Measurements from ENCODE around the gene MARCHF4.
A peak's percentile ranks its signal among the peaks of the same experiment; 100 is the strongest.

The MARCHF4 gene
- 0 reads per million in 3 experiments for total RNA-seq

DNA sequence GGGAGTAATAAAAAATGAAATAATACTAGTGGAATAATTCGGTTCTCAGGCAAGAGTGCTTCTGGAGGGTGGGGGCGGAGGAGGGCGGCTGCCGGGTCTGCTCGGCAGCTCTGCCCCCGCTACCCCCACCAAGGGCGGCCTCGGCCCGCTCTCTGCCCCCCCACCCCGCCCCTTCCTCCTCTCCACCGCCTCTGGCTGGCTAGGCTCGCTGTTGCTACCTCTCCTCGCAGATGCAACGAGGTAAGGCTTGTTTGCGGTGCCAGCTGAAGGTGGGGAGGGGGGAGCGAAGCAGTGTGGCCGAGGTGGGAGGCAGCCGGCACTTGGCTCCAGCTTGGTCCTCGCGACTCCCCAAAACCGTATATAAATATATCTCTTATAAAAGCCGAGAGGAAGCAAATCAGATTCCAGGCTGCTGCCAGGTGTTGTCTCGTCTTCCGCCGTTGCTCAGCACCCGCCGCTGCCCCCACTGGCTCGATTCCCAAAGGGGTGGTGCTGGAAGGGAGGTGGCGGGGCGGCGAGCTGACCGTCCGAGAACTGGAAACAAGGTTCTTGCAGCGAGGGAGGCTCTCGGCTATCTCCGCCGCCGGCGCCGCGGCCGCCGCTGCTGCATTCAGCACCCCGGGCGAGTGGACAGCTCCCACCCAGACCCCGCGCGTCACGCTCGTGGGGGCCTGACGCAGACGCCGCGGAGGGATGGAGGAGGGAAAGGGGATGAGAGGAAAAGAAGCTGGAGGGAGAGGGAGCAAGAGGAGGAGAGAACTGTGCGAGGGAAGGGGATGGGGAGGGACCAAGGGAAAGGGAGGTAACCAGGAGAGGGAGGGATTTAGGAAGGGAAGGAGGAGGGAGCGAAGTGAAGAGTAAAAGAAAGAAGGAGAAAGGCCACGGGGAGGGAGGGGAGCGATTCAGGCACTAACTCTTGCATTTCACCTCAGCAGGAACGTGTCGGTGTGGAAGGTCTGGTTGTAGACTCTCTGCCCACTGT, at the start of gene MARCHF4:
Gene MARCHF4 (minus strand): TSS at position 763 of the 982 bp plus-strand sequence. CDS start 2,223 bp downstream, outside the sequence.
- DNase-seq, result peak; percentile 50

GRCh38 chr2:216420367-216421101, 48.3 kb upstream of the MARCHF4 start:
- DNase-seq, result no peak

- DNase-seq, result no peak
These were observed 46.7 kb upstream of the MARCHF4 start for GRCh38 chr2:216418981-216419380.

DNA sequence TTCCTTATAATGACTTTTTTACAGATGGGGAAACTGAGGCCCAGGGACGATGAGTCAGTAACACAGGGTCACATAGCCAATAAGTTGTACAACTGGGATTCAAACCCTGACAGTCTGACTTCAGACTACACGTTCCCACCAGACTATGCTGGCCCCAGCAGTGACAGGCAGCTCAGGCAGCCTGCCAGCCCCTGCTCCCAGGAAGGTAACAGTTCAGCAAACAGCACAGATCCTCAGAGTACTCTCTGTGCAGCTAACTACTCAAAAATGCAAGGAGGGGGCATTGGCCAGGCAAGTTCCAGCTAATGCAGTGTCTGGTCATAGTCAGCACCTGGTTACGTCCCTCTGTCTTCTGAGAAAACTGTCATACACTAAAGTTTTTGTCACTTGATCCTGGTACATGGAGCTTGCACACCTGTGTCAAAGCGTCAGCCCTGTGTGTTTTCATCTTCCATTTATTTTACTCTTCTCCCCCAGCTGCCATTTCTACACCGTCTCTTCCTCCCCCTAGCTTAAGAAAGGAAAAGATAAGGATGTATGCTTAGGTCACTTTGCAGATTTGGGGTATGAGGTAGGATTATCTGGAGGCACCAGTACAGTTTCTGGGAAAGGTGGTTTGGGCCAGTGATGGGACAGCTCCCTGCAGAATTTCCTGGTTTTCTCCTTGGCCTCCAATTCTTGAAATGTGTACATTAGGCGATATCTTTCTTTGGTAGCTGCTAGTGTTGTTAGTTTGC, 44.5 kb upstream of the MARCHF4 start:
- DNase-seq, result no peak

DNA sequence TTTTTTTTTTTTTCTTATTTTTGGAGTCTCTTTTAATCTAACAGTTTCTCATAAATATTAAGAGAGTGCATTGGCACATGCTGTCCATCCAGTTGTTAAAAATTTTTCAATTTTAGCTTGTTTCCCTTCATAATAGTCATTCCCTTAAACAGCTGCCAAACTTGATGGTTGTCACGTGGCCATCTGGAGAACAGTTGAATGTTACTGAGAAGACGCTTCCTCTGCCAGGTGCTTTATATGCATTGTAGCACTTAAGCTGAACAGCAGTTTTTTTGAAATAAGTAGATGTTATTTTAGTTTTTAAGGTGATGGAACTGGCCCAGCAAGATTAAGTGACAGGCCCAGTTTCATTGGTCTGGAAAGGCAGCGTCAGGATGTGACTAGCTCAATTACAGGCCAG, 43.3 kb upstream of the MARCHF4 start:
- no peak for DNase-seq

- no peak for DNase-seq
These were observed 42.6 kb upstream of the MARCHF4 start for GRCh38 chr2:216414772-216415319.

GRCh38 chr2:216413882-216414281, 41.6 kb upstream of the MARCHF4 start:
- DNase-seq, result no peak

GRCh38 chr2:216412022-216412999, 40.0 kb upstream of the MARCHF4 start, which contains the start of gene SMARCAL1:
Gene SMARCAL1, plus strand, starts transcription at chr2:216412484. Its CDS starts 2,221 bp downstream, at chr2:216414705.
- DNase-seq, result peak; percentile 96

DNA sequence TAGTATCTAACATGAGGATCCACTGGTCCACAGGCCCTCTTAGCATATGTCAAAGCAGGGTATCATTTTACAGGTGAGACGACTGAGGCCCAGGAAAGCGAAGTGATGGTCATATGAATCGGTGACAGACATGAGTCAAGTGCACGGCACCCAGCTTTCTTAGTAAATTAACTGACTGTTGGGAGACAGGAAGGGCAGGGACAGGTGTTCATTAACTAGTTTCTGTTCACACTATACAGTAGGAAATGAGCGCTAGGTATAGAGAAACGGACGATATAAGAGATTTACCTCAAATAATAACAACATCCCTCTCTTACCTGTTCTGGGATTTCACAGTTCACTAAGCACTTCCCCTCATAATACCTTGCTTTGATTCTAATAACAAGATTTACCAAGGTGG, 38.3 kb upstream of the MARCHF4 start:
- DNase-seq, result no peak

DNA sequence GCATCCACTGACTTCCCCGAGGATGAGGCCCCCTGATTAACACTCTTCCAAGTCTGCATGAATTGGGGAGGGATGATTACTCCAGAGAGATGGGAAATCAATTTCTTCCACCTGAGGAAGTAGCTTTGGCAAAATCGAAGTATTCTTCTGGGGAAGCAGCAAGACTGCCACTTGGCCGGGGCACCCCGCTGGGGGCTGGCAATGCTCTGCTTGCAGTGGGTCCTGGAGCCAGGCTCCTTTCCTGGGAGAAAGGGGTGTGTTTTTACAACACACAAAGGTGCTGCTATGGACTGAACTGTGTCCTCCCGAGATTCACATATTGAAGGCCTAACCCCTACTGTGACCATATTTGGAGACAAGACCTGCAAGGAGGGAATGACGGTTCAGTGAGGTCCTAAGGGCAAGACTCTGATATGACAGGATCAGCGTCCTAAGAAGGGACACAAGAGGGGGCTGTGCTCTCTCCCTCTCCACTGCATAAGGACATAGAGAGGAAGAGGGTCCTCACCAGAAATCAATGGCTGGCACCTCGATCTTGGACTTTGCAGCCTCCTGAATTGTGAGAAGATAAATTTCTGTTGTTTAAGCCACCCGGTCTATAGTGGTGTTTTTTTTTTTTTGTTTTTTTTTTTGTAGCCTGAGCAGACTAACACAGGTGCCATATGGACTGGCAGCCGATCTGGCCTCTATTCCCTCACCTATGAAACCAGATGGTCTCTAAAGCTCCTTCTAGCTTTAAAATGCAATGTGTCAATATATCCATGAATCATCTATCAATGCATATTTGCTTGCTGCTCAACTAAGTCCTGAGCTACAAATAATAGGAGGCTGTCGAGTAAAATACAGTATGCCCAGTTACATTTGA, 36.4 kb upstream of the MARCHF4 start:
- no peak for DNase-seq

DNA sequence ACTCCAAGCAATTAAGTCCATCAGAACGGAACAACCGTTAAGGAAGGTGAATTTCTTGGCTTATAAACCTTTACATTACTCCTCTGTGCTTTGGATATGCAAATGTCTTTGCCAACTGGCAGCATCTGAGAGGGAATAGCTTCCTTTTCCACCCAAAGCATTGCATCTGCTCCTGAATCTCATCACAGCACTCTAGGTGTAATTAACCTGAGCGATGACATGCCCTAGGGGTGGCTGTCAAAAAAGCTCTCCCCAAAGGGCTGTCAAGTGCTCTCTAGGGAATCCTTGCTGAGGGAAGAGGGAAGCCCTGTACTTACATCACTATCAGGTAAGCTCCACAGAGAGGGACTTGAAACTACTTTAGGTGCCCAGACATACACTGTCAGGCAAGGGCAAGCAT, 34.5 kb upstream of the MARCHF4 start:
- DNase-seq, result no peak

DNA sequence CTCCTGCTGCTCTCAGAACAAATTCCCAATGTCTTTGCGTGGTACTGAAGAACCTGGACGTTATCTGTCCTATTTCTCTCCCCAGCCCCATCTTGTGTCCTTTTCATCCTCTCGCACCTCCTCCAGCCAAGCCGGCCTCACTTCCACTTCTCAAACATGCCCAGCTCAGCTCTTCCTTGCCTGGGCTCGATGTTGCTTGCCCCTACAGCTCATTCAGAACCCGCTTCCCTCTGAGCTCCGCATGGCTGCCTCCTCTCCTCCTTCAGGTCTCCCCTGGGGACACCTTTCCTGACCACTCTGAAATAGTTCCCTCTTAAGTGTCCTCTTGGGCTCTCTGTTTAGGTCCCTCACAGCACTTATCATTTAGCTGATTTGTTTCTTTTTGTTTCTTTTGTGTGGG, 33.3 kb upstream of the MARCHF4 start:
- DNase-seq, result no peak

DNA sequence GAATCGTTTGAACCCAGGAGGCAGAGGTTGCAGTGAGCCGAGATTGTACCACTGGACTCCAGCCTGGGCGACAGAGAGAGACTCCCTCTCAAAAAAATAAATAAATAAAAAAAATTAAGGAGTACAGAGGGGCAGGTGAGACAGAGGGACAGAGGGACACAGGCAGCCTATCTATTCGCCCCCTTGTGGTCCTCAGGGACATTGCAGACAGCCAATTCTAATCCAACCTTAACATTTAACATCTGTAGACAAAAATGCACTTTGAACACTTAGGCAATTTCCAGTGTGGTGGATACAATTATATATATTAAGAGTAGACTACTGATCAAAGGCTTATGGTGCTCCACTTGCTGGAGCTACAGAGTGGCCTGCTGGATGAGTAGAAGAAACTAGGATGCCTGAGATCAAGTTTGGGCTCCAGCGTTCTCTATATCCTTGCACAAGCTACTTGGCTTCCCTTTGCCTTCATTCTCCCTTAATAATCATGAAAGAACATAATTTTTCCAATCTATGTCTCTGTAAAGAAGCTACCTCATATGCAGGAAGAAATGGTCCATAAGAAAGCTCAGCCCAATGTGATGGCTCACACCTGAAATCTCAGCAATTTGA, 31.8 kb upstream of the MARCHF4 start:
- peak; percentile 34 for DNase-seq

- DNase-seq, result no peak
These were observed 30.5 kb upstream of the MARCHF4 start for GRCh38 chr2:216402751-216403150.

DNA sequence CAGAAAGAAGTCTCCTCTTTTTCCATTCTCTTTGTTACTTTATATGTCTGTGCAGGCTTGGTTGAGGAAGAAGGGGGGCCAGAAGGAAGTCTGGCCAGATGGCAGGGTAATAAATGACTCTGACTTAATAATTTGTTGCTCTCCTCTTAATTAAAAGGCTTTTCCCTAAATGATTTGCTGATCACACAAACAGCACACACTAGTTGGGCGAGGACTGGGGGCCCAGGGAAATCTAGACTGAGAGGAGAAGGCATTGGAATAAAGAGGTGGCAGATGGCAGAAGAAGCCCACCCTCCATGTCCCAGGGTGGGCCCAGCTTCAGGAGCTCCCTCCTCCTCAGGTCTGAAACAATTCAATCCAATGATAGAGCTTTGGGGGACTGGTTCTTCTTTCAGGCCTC, 27.3 kb upstream of the MARCHF4 start:
- no peak for DNase-seq

GRCh38 chr2:216394881-216395280, 22.6 kb upstream of the MARCHF4 start:
- DNase-seq, result no peak

DNA sequence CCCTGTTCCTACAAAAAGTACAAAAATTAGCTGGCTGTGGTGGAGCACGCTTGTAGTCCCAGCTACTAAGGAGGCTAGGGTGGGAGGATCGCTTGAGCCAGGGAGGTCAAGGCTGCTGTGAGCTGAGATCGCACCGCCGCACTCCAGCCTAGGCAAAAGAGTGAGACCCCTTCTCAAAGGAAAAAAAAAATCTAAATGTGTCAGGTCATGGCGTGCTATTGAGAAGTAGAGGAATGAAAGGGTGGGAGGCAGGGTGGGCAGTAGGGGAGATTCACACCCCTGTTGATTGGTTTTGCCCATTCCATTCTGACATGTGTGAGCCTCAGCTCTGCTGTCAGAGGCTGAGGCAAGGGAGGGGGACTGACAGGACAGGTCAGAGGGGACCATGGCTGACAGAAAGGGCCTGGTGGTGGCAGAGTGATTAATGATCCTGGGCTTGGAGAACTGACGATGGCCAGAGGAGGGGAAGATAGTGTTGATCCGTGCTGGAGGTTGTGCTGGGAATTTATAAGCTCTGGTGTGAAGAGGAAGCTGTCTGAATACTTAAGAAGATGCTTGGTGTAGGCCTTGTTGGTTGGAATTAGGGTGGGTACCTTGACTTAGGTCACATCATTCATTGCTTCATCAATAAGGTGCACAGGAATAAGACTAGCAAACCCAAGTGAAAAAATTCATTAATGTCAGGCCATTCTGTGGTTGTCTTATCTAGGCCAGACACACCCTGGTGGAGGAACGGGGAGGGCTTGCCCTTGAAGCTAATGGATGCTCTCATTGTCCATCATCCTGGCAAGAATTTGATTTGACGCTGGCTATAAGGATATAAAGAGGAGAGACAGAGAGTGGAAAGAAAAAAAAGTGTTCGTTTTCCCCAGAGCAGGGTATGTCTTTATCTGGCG, 20.9 kb upstream of the MARCHF4 start:
- DNase-seq, result no peak

GRCh38 chr2:216392018-216392562, 19.8 kb upstream of the MARCHF4 start:
- DNase-seq, result no peak

Data from central memory CD4-positive, alpha-beta T cell (primary cell).